ENCODE data around the gene C7orf57.

The C7orf57 gene

DNA sequence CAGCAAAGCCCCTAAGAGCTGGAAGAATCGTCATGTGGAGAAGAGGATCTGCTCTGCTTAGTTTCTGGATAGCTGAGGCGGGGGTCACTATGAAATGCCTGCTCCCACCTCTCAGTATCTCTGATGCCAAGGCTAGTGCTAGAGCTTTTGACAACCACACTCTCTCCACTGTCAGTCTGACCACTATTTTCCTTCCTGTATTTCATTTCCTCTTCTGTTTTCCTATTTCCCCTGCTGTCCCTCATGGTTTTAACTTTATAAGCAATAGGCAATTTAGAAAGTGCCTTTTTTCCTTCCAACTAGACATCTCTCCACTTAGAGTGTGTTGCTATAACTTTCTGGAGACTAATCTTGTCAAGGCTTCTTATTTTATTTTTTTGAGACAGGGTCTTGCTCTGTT lies 23.6 kb downstream of the C7orf57 start:
- DNase-seq, result no peak
- TF ChIP-seq, protein P1, sequence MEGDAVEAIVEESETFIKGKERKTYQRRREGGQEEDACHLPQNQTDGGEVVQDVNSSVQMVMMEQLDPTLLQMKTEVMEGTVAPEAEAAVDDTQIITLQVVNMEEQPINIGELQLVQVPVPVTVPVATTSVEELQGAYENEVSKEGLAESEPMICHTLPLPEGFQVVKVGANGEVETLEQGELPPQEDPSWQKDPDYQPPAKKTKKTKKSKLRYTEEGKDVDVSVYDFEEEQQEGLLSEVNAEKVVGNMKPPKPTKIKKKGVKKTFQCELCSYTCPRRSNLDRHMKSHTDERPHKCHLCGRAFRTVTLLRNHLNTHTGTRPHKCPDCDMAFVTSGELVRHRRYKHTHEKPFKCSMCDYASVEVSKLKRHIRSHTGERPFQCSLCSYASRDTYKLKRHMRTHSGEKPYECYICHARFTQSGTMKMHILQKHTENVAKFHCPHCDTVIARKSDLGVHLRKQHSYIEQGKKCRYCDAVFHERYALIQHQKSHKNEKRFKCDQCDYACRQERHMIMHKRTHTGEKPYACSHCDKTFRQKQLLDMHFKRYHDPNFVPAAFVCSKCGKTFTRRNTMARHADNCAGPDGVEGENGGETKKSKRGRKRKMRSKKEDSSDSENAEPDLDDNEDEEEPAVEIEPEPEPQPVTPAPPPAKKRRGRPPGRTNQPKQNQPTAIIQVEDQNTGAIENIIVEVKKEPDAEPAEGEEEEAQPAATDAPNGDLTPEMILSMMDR (IDR thresholded peaks at IDR 0.05), result no peak
- Mint-ChIP-seq H3K4me3 (no peak overlapping the region), H3K9me3 (peaks cover 33% of the 10 kb centered on the region), H3K4me1 (no peaks in the 10 kb centered on the region), H3K27ac (no peak overlapping the region), H3K27me3 (ENCODE audit: low read depth, poor library complexity) (peaks cover 3% of the 10 kb centered on the region), H3K36me3 (ENCODE audit: low read depth) (peaks cover 5% of the 10 kb centered on the region)

DNA sequence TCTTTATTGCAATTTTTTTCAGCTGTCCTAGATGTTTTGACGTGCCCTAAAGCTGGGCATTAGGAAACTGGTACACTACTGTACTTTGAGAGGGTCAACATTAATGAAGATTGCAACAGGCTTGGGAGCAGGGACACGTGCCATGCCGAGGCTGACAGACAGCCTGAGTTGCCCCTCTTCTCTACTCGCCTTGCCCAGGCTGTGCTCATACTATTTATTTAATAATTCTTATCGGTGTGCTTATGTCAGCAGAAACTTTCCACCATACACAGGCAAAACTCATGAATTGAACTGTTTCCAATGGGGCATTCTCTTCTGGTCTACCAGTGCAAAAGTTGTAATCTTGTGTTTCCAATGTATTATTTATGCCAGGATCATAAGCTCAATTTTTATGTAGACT lies 24.4 kb downstream of the C7orf57 start:
- H3K27ac Mint-ChIP-seq, result no peak overlapping the region
- peaks cover 5% of the 10 kb centered on the region for H3K36me3 Mint-ChIP-seq (ENCODE audit: low read depth)

DNA sequence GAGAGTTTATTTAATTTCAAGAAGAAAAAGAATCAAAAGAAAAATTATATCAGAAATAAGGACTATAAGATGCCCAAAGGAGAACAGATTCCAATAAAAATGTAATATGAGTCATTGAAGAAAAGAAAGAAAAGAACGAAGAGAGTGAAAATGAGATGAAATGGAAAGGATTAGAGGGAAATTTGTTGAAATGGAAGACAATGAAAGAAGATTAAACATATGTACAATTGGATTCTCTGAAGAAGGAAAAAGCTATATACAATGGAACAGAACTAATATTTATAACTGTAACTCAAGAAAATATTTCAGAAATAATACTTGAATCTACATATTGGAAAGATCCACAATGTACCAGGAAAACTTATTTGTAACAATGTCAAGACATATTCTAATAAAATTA lies 28.6 kb downstream of the C7orf57 start:
- Mint-ChIP-seq H3K4me1 (no peaks in the 10 kb centered on the region), H3K36me3 (ENCODE audit: low read depth) (no peaks in the 10 kb centered on the region), H3K27ac (no peak overlapping the region), H3K9me3 (peaks cover 16% of the 10 kb centered on the region), H3K4me3 (no peak overlapping the region), H3K27me3 (ENCODE audit: low read depth, poor library complexity) (no peaks in the 10 kb centered on the region)
- no peak for DNase-seq
- TF ChIP-seq, protein P1 (IDR thresholded peaks at IDR 0.05), result no peak

More for the DNA sequence above, 24.4 kb downstream of the C7orf57 start:
- Mint-ChIP-seq H3K4me3 (no peak overlapping the region), H3K4me1 (no peaks in the 10 kb centered on the region), H3K9me3 (peaks cover 40% of the 10 kb centered on the region), H3K27me3 (ENCODE audit: low read depth, poor library complexity) (peaks cover 3% of the 10 kb centered on the region)
- TF ChIP-seq, protein P1 (IDR thresholded peaks at IDR 0.05), result no peak
- DNase-seq, result no peak

DNA sequence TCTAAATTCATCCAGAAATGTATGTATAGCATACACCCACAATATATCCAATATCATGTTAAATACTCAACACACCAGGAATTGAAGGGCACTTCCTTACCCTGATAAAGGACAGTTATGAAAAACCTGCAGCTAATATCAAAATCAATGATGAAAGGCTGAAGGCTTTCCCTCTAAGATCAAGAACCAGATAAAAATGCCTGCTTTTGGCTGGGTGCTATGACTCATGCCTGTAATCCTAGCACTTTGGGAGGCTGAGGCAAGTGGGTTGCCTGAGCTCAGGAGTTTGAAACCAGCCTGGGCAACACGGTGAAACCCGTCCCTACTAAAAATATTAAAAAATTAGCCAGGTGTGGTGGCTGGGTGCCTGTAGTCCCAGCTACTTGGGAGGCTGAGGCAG lies 32.1 kb downstream of the C7orf57 start:
- Mint-ChIP-seq H3K9me3 (peaks cover 24% of the 10 kb centered on the region), H3K27me3 (ENCODE audit: low read depth, poor library complexity) (no peaks in the 10 kb centered on the region), H3K27ac (no peak overlapping the region), H3K4me1 (no peaks in the 10 kb centered on the region), H3K4me3 (no peak overlapping the region), H3K36me3 (ENCODE audit: low read depth) (no peaks in the 10 kb centered on the region)
- DNase-seq, result no peak
- TF ChIP-seq, protein P1 (IDR thresholded peaks at IDR 0.05), result no peak

DNA sequence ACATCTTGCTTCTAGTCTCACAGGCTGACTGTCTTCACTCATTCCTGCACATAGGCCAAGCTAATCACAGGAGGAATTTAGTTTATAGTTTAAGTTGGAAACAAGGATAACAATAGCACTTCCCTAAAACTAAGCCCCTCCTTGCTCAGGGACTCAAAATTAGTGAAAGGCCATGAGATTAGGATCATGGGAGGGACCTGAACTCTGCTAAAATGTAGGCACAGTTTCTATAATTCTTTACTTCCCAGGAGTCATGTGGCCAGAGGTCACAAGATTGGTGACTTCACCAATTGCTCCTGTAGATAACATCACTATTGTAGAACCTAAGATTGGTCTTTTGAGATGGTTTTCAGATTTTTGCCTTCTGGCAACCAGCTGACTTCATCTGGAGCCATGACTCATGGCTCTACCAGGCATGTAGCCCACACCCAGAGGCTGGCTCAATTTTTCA lies 38.9 kb downstream of the C7orf57 start:
- H3K27me3 Mint-ChIP-seq (ENCODE audit: low read depth, poor library complexity), result no peaks in the 10 kb centered on the region
- H3K9me3 Mint-ChIP-seq, result peaks cover 9% of the 10 kb centered on the region
- no peak overlapping the region for H3K4me3 Mint-ChIP-seq
- DNase-seq, result no peak
- TF ChIP-seq, protein P1 (IDR thresholded peaks at IDR 0.05), result no peak
- no peaks in the 10 kb centered on the region for H3K36me3 Mint-ChIP-seq (ENCODE audit: low read depth)
- H3K4me1 Mint-ChIP-seq, result no peaks in the 10 kb centered on the region
- no peak overlapping the region for H3K27ac Mint-ChIP-seq

DNA sequence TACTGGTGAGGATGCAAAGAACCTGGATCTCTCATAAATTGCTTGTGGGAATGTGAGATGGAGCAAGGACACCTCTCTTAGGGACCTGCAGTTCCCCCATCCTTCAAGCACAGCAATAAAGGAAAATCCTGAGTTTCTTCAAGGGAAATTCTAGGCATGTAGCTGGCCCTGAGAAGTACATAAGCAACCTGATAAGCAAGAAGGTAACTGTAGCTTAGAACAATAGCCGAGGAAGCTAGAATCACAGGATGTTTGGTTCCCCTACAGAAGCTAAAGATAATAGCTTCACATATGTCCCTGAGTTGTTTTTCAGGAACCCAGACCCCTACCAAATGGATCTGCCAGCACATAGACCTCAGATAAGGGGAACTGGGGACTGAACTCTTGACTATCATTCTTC lies 42.1 kb downstream of the C7orf57 start:
- no peaks in the 10 kb centered on the region for H3K4me1 Mint-ChIP-seq
- no peak for DNase-seq
- no peak overlapping the region for H3K4me3 Mint-ChIP-seq
- TF ChIP-seq, protein P1 (IDR thresholded peaks at IDR 0.05), result no peak
- peaks cover 3% of the 10 kb centered on the region for H3K27me3 Mint-ChIP-seq (ENCODE audit: low read depth, poor library complexity)
- H3K36me3 Mint-ChIP-seq (ENCODE audit: low read depth), result no peaks in the 10 kb centered on the region
- peaks cover 1% of the 10 kb centered on the region for H3K9me3 Mint-ChIP-seq
- no peak overlapping the region for H3K27ac Mint-ChIP-seq

Measured in nephron progenitor cell (in vitro differentiated cells).